Fibroblast of mammary gland (primary cell): ENCODE measurements around the gene SERPINF2.
"Not testable (repeated sequence)": the region's sequence is repeated elsewhere in the genome, so short reads cannot be mapped to it uniquely, and the experiment has no call there.

Experiments used
- DNase-seq: peaks from one replicate; pipeline ENCODE4 v3.0.0-alpha.2; 2010; ENCODE audit warnings: low read depth
- H3K4me3 ChIP-seq: 2 replicates; pipeline ENCODE4 v1.5.1; 2011; ENCODE audit warnings: low read depth, mild to moderate bottlenecking, low read length, moderate library complexity; ENCODE audit not compliant: control insufficient read depth
- CTCF ChIP-seq: conservative IDR thresholded peaks from 2 replicates; pipeline ENCODE4 v1.5.1; 2011; ENCODE audit warnings: low read depth, low read length, inconsistent platforms; ENCODE audit not compliant: control insufficient read depth, insufficient read depth

The SERPINF2 gene

DNA sequence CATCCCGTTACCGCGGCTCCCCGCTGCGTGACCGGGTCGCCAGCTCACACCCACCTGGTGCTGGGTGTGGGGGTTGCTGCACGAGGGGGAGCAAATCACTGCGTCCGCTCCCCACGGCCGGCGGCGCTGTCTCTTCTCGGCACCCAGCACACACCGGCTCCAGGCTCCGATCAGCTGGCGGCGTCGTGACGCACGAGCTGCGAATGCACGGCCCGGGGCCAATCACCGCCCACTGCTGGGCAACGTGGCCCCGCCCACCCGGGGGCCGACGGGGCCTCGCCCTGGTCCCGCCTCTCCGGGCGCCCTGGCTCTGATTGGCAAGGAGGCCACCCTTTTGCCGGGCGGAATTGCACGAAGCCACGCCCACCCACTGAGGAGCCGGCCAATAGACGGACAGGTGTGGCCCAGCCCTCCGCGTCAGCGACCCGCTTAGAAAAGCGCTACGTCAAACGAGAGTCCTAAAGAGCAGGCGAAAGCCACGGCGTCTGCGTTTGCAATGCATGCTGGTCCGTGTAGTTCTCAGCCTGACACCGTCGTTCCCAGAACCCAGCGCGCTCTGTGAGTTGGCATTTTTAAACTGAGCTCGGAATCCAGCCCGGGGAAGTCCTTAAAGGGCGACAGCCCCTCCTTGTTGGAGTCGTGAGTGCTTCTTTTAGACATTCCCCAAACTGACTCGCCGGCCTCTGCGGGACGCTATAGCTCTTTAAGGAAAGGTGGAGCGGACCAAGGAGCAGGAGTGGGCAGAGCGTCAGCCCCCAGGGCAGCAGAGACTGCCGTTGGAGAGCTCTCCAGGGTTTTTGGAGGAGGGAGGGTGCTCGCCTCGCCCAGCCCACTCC, 26.4 kb upstream of the SERPINF2 start:
- DNase-seq: peak; percentile 100
- peak overlapping the region; percentile 83 for H3K4me3 ChIP-seq
- no peak for TF ChIP-seq CTCF

- TF ChIP-seq CTCF: no peak
- H3K4me3 ChIP-seq: peak overlapping the region; percentile 53
Observed at GRCh38 chr17:1716912-1717695, 25.6 kb upstream of the SERPINF2 start.

GRCh38 chr17:1718362-1719165, 24.1 kb upstream of the SERPINF2 start:
- no peak for TF ChIP-seq CTCF
- DNase-seq: no peak
- H3K4me3 ChIP-seq: no peak overlapping the region

More at GRCh38 chr17:1716912-1717695, 25.6 kb upstream of the SERPINF2 start:
- peak; percentile 99 for DNase-seq

GRCh38 chr17:1720856-1721386, 21.8 kb upstream of the SERPINF2 start:
- TF ChIP-seq CTCF: peak; percentile 100
- H3K4me3 ChIP-seq: peak overlapping the region; percentile 22
- DNase-seq: peak; percentile 63

GRCh38 chr17:1722022-1722421, 20.6 kb upstream of the SERPINF2 start:
- not testable (repeated sequence) for H3K4me3 ChIP-seq
- DNase-seq: peak; percentile 86

- peak within 1 kb of the TSS; percentile 45 for H3K4me3 ChIP-seq
- TF ChIP-seq CTCF: no peak
- DNase-seq: peak; percentile 82
Observed at GRCh38 chr17:1724351-1724868, 18.3 kb upstream of the SERPINF2 start, which contains the start of gene WDR81. Gene WDR81 (plus strand): TSS chr17:1724704. CDS start chr17:1724960, 256 bp downstream.
